GM10266 (cell line): ENCODE measurements around the gene SCN3A.

Experiments
- DNase-seq: peaks from one replicate; pipeline ENCODE4 v3.0.0; 2012; ENCODE audit errors: extremely low spot score
- CTCF ChIP-seq: IDR thresholded peaks from 2 replicates; pipeline ENCODE4 v1.5.1; 2012; ENCODE audit warnings: mild to moderate bottlenecking, low read depth; ENCODE audit not compliant: control insufficient read depth, insufficient read depth; ENCODE audit errors: missing control alignments

SCN3A gene

GRCh38 chr2:165074884-165075283, 129.0 kb downstream of the SCN3A start:
- DNase-seq, result no peak
- no peak for TF ChIP-seq CTCF

- no peak for DNase-seq
- no peak for TF ChIP-seq CTCF
These were observed 129.5 kb downstream of the SCN3A start for GRCh38 chr2:165074323-165074722.

DNA sequence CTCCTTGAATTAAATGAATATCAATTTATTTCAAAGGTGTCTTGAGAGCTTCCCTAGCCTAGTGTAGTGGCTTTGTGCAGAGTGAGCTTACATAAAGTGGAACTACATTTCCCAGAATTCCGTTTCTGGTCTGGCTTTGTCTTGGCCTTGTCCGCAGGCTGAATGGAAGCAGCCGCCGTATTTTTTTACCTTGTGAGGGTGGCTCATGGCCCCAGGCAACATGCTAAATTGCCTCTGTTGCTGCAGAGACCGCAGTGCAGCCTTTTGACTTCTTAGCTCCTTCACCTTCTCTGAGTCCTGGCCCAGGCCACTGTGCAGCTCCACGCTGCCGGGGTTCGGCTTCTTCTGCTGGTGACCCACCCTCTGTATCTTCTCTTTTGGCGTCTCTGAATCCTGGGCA, 133.8 kb downstream of the SCN3A start:
- TF ChIP-seq CTCF, result no peak
- DNase-seq, result no peak

DNA sequence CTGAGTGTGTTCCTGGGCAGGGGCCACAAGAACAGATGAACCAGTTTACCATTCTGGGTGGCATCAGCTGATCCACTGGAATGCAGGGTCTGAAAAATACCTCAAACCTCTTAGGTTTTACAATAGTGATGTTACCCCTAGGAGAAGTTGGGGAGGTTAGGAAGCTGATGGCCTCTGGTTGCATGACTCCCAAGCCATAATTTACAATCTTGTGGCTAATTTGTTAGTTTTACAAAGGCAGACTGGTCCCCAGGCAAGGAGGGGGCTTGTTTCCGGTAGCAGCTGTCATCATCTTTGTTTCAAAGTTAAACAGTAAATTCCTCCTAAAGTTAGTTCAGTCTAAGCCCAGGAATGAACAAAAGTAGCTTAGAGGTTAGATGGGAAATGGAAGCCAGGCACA, 134.7 kb downstream of the SCN3A start:
- DNase-seq, result no peak

GRCh38 chr2:165068487-165068757, 135.4 kb downstream of the SCN3A start:
- no peak for TF ChIP-seq CTCF
- no peak for DNase-seq

More for the DNA sequence above, 134.7 kb downstream of the SCN3A start:
- TF ChIP-seq CTCF, result no peak

DNA sequence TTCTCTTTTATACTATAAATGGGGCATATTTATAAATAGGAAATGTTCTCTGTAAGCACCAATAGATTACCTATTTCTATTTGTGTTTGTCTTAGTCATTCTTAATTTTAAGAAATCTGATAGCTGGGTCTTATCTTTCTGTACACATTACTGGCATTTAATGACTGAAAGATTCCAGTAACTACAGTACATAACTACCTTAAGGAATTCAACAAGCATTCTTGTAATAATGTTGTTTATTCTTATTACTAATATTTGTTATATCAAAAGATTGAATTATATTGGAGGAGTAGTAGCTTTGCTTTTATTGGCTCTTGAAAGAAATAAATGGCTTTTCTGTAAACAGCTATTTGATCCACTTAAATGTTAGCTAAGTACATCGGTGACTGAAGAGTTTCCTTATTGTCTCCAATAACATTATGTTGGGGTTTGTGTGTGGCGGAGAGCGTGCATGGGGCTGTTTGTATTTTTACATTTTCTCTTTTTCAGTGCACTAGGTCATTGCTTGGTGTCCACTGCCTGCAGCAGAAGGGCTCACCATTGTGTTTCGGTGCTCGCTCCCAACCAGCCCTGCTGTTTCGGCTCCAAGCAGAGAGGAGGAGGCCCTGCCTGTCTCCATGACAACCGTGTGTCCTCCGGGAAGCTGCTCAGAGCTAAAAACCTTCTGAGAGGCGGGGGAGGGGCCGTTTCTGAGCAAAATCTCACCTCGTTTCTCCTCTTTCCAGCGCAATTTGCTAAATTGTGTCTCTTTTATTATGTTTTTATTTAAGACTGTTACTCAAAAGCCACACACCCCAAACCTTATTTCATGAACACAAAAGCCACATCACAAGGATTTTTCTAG, 136.0 kb downstream of the SCN3A start:
- no peak for TF ChIP-seq CTCF
- no peak for DNase-seq

GRCh38 chr2:165064743-165065142, 139.1 kb downstream of the SCN3A start:
- no peak for DNase-seq
- no peak for TF ChIP-seq CTCF
